ENCODE data around the gene MIXL1.

Gene MIXL1

DNA sequence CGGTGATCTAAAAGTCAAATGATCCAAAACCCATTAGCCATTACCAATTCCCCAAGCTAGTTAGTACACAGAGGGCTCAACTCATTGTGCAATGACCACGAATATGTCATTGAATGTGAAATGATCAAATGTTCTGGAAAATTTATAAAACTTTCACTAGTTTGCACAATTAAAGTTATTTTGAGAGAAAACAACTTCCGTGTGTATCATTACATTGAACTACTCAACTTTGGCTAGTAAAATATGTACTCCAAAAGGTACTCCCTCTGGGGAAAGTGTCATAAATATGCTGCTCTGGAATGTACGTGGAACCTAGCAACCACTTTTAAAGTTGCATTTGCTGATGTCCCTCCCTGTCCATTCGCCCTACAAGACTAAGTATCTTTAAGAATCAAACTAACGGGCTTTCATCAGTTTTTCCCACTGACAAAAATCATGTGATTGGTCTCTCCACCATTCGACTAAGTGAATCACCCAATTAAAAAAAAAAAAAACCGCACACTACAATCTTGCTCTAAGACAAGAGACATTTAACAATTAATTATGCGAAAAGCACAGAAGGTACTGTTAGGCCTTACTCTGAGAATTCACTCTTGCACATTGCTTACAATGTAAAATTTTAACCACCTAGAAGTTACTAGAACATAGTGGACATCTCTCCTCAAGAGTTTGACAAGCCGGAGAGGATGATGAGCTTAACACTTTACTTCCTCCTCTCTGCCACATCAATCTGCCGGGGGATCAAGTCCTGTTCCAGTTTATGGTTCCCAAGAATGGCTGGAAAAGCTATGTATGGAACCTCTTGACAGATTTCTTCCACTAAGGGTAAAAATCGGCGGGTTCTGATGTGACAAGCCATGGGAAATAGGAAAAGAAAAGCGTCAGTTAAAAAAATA, 38.1 kb upstream of the MIXL1 start (continued):
- TF ChIP-seq, protein P1, sequence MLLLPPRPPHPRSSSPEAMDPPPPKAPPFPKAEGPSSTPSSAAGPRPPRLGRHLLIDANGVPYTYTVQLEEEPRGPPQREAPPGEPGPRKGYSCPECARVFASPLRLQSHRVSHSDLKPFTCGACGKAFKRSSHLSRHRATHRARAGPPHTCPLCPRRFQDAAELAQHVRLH (tag by site-specific recombination; IDR thresholded peaks at IDR 0.05) = no peak
- TF ChIP-seq ZNF513 (tag by site-specific recombination; IDR thresholded peaks at IDR 0.05) = peak; percentile 86
- TF ChIP-seq, protein P2, sequence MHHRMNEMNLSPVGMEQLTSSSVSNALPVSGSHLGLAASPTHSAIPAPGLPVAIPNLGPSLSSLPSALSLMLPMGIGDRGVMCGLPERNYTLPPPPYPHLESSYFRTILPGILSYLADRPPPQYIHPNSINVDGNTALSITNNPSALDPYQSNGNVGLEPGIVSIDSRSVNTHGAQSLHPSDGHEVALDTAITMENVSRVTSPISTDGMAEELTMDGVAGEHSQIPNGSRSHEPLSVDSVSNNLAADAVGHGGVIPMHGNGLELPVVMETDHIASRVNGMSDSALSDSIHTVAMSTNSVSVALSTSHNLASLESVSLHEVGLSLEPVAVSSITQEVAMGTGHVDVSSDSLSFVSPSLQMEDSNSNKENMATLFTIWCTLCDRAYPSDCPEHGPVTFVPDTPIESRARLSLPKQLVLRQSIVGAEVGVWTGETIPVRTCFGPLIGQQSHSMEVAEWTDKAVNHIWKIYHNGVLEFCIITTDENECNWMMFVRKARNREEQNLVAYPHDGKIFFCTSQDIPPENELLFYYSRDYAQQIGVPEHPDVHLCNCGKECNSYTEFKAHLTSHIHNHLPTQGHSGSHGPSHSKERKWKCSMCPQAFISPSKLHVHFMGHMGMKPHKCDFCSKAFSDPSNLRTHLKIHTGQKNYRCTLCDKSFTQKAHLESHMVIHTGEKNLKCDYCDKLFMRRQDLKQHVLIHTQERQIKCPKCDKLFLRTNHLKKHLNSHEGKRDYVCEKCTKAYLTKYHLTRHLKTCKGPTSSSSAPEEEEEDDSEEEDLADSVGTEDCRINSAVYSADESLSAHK (tag by site-specific recombination; IDR thresholded peaks at IDR 0.05) = no peak
- TF ChIP-seq SP2 (tag by site-specific recombination; IDR thresholded peaks at IDR 0.05) = no peak
- 0 out of 2 replicates have a peak, but pooled peaks have one; percentile 15 for TF ChIP-seq ZNF335 (tag by site-specific recombination; conservative IDR thresholded peaks at IDR 0.05)
- TF ChIP-seq ZNF48 (tag by site-specific recombination; IDR thresholded peaks at IDR 0.05) = no peak
- peak; percentile 58; the same call in 1 of the 2 replicates for TF ChIP-seq ZBTB17 (tag by site-specific recombination; IDR thresholded peaks at IDR 0.05)
- TF ChIP-seq, protein P3, sequence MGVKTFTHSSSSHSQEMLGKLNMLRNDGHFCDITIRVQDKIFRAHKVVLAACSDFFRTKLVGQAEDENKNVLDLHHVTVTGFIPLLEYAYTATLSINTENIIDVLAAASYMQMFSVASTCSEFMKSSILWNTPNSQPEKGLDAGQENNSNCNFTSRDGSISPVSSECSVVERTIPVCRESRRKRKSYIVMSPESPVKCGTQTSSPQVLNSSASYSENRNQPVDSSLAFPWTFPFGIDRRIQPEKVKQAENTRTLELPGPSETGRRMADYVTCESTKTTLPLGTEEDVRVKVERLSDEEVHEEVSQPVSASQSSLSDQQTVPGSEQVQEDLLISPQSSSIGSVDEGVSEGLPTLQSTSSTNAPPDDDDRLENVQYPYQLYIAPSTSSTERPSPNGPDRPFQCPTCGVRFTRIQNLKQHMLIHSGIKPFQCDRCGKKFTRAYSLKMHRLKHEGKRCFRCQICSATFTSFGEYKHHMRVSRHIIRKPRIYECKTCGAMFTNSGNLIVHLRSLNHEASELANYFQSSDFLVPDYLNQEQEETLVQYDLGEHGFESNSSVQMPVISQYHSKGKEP (tag by site-specific recombination; IDR thresholded peaks at IDR 0.05) = 0 out of 2 replicates have a peak, but pooled peaks have one; percentile 27
- TF ChIP-seq ZNF10 (tag by site-specific recombination; IDR thresholded peaks at IDR 0.05) = no peak
- no peak for TF ChIP-seq ZNF302 (tag by site-specific recombination; IDR thresholded peaks at IDR 0.05; ENCODE audit: low read depth)
- TF ChIP-seq ZNF629 (tag by site-specific recombination; IDR thresholded peaks at IDR 0.05) = 0 out of 2 replicates have a peak, but pooled peaks have one; percentile 1
- TF ChIP-seq ZNF544 (tag by site-specific recombination; IDR thresholded peaks at IDR 0.05) = no peak
- TF ChIP-seq ZNF623 (tag by site-specific recombination; IDR thresholded peaks at IDR 0.05) = no peak
- TF ChIP-seq KLF16 (tag by site-specific recombination; IDR thresholded peaks at IDR 0.05) = 0 out of 2 replicates have a peak, but pooled peaks have one; percentile 7
- TF ChIP-seq ZNF600 (tag by site-specific recombination; IDR thresholded peaks at IDR 0.05) = peak; percentile 81
- no peak for TF ChIP-seq ZNF416 (tag by site-specific recombination; IDR thresholded peaks at IDR 0.05)
- peak; percentile 17; the same call in 1 of the 2 replicates for TF ChIP-seq ZNF394 (tag by site-specific recombination; IDR thresholded peaks at IDR 0.05; ENCODE audit: borderline replicate concordance)
- TF ChIP-seq SETDB1 (IDR thresholded peaks at IDR 0.05; ENCODE audit: insufficient read length, low read length) = no peak
- no peak for TF ChIP-seq GLIS1 (tag by site-specific recombination; IDR thresholded peaks at IDR 0.05)
- no peak for TF ChIP-seq BCL6B (tag by site-specific recombination; IDR thresholded peaks at IDR 0.05)
- TF ChIP-seq, protein P4, sequence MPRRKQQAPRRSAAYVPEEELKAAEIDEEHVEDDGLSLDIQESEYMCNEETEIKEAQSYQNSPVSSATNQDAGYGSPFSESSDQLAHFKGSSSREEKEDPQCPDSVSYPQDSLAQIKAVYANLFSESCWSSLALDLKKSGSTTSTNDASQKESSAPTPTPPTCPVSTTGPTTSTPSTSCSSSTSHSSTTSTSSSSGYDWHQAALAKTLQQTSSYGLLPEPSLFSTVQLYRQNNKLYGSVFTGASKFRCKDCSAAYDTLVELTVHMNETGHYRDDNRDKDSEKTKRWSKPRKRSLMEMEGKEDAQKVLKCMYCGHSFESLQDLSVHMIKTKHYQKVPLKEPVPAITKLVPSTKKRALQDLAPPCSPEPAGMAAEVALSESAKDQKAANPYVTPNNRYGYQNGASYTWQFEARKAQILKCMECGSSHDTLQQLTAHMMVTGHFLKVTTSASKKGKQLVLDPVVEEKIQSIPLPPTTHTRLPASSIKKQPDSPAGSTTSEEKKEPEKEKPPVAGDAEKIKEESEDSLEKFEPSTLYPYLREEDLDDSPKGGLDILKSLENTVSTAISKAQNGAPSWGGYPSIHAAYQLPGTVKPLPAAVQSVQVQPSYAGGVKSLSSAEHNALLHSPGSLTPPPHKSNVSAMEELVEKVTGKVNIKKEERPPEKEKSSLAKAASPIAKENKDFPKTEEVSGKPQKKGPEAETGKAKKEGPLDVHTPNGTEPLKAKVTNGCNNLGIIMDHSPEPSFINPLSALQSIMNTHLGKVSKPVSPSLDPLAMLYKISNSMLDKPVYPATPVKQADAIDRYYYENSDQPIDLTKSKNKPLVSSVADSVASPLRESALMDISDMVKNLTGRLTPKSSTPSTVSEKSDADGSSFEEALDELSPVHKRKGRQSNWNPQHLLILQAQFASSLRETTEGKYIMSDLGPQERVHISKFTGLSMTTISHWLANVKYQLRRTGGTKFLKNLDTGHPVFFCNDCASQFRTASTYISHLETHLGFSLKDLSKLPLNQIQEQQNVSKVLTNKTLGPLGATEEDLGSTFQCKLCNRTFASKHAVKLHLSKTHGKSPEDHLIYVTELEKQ (tag by site-specific recombination; IDR thresholded peaks at IDR 0.05; ENCODE audit: borderline replicate concordance) = 0 out of 2 replicates have a peak, but pooled peaks have one; percentile 13
- no peak for TF ChIP-seq ZSCAN4 (tag by site-specific recombination; IDR thresholded peaks at IDR 0.05)
- TF ChIP-seq ZNF426 (tag by site-specific recombination; IDR thresholded peaks at IDR 0.05) = no peak
